B cell (primary cell): ENCODE data around the gene FLG. TPM values are rescaled to one million over a fixed set of nuclear protein-coding genes. Genes with fewer than 3 reads are reported as not detected.

ENCODE experiments used
- ATAC-seq: fragments of 200-7000 bp; cut with Tn5 transposase; one replicate; pipeline ENCODE4 v1.10.0; 2021; ENCODE audit warnings: low read depth, mild to moderate bottlenecking, moderate number of reproducible peaks, moderate library complexity
- CTCF ChIA-PET: fragments of 350-600 bp; sonication (Branson Sonifier 250); formaldehyde crosslinking; loops from one replicate; lab custom pipeline; 2021; ENCODE audit warnings: antibody characterized with exemption, inconsistent platforms; lab: Charles Lee
- POLR2A ChIA-PET: fragments of 350-600 bp; sonication (Branson Sonifier 250); formaldehyde crosslinking; loops from one replicate; lab custom pipeline; 2021; ENCODE audit warnings: antibody characterized with exemption; lab: Charles Lee
- DNase-seq: peaks from one replicate; pipeline ENCODE4 v3.0.0; 2013
- H2AFZ ChIP-seq: 2 replicates; pipeline ENCODE4 v1.6.1; 2012; ENCODE audit warnings: mild to moderate bottlenecking, low read depth, low read length; ENCODE audit not compliant: insufficient read depth, poor library complexity, severe bottlenecking
- H3K27ac ChIP-seq, 2 donors: 1 replicate in 1 of 2; 2 replicates in 1 of 2; pipeline ENCODE4 v1.5.1; 2012 to 2013; ENCODE audit warnings: low read length in 2 of 2, mild to moderate bottlenecking in 2 of 2, moderate library complexity in 1 of 2
- H3K27me3 ChIP-seq, 4 experiments: fragments of 200-600 bp in 1 of 4; sonication (generic) in 1 of 4; replicated peaks in 1 of 4; 1 replicate in 2 of 4; 2 replicates in 2 of 4; pipeline versions ENCODE4 v1.6.1 to v1.7.0; 2013 to 2016; ENCODE audit warnings: low read length in 3 of 4, mild to moderate bottlenecking in 2 of 4, mixed read lengths in 1 of 4, moderate library complexity in 1 of 4; ENCODE audit not compliant: insufficient read depth in 4 of 4, control insufficient read depth in 3 of 4; ENCODE audit errors: control extremely low read depth in 1 of 4
- H3K36me3 ChIP-seq, 2 experiments: replicated peaks in 1 of 2; 1 replicate in 1 of 2; 2 replicates in 1 of 2; pipeline versions ENCODE4 v1.6.1 to v1.7.1; 2013; ENCODE audit warnings: low read length in 1 of 2; ENCODE audit not compliant: insufficient read depth in 2 of 2, control insufficient read depth in 1 of 2; ENCODE audit errors: control extremely low read depth in 1 of 2, extremely low read depth in 1 of 2
- H3K4me1 ChIP-seq, 2 donors: fragments of 200-600 bp in 1 of 2; sonication (generic) in 1 of 2; 1 replicate in 1 of 2; 2 replicates in 1 of 2; pipeline versions ENCODE4 v1.5.1 to v1.6.1; 2013 to 2017; ENCODE audit warnings: low read length in 2 of 2; ENCODE audit not compliant: control insufficient read depth in 2 of 2, insufficient read depth in 2 of 2
- H3K4me2 ChIP-seq: replicated peaks from 2 replicates; pipeline ENCODE3; 2012; ENCODE audit warnings: mild to moderate bottlenecking, low read depth, low read length; ENCODE audit not compliant: poor library complexity, severe bottlenecking
- H3K4me3 ChIP-seq, 5 experiments: fragments of 200-600 bp in 1 of 5; sonication (generic) in 1 of 5; 1 replicate in 3 of 5; 2 replicates in 2 of 5; pipeline versions ENCODE4 v1.5.1 to v1.7.0; 2011 to 2016; ENCODE audit warnings: low read length in 4 of 5, mild to moderate bottlenecking in 4 of 5, low read depth in 2 of 5, control low read depth in 1 of 5, moderate library complexity in 1 of 5; ENCODE audit not compliant: insufficient read depth in 1 of 5; ENCODE audit errors: control extremely low read depth in 1 of 5, extremely low read depth in 1 of 5
- H3K79me2 ChIP-seq: fragments of 200-600 bp; sonication (generic); one replicate; pipeline ENCODE4 v1.6.0; 2016; ENCODE audit warnings: low read length; ENCODE audit not compliant: control insufficient read depth, insufficient read depth
- H3K9ac ChIP-seq: fragments of 200-600 bp; sonication (generic); 2 replicates; pipeline ENCODE4 v1.6.1; 2017; ENCODE audit warnings: mild to moderate bottlenecking, low read length, moderate library complexity
- H3K9me3 ChIP-seq, 3 donors: one replicate each; pipeline versions ENCODE4 v1.6.1 to v1.7.1; 2013; ENCODE audit warnings: low read length in 2 of 3; ENCODE audit not compliant: control insufficient read depth in 2 of 3, insufficient read depth in 1 of 3; ENCODE audit errors: control extremely low read depth in 1 of 3
- H4K20me1 ChIP-seq: 2 replicates; pipeline ENCODE4 v1.6.0; 2012; ENCODE audit warnings: mild to moderate bottlenecking, low read length; ENCODE audit not compliant: insufficient read depth, control insufficient read depth, poor library complexity, severe bottlenecking
- H3K27ac Mint-ChIP-seq: one replicate; pipeline ENCODE4 v1.8.0; 2021; ENCODE audit warnings: mixed read lengths
- H3K27me3 Mint-ChIP-seq: one replicate; pipeline ENCODE4 v1.8.0; 2021; ENCODE audit warnings: mixed read lengths
- H3K4me1 Mint-ChIP-seq: one replicate; pipeline ENCODE4 v1.8.0; 2021; ENCODE audit warnings: mixed read lengths
- H3K4me3 Mint-ChIP-seq: one replicate; pipeline ENCODE4 v1.8.0; 2021; ENCODE audit warnings: mixed read lengths
- H3K9me3 Mint-ChIP-seq: one replicate; pipeline ENCODE4 v1.8.0; 2022; ENCODE audit warnings: mixed read lengths; ENCODE audit not compliant: insufficient read depth
- EZH2 ChIP-seq: IDR thresholded peaks from 2 replicates; pipeline ENCODE4 v1.6.1; 2012; ENCODE audit warnings: borderline replicate concordance, low read depth, mild to moderate bottlenecking, moderate library complexity, low read length; ENCODE audit not compliant: insufficient read depth, poor library complexity, severe bottlenecking
- WGBS: methylation state at CpG from one replicate; pipeline ENCODE4 v1.1.5; 2013; ENCODE audit warnings: missing lambda C conversion rate; ENCODE audit not compliant: insufficient coverage; 5-methylcytosine and 5-hydroxymethylcytosine counted together
- intact Hi-C: fragments of 100-400 bp; cut with micrococcal nuclease; formaldehyde crosslinking; loops from one replicate; pipeline ENCODE4 v1.10.0; 2022
- polyA plus RNA-seq: library from polyadenylated mRNA; depleted of rRNA; stranded (reverse); fragments of >200 nt; gene quantifications from 2 replicates; pipeline ENCODE4 v1.2.3, GENCODE V29; 2012
- total RNA-seq, 2 donors: library from RNA; stranded (reverse); fragments of 120-200 nt in 1 of 2; gene quantifications; 1 replicate in 1 of 2; 2 replicates in 1 of 2; pipeline versions ENCODE4 v1.2.3 to v1.2.4, GENCODE V29; 2013 to 2022
- TF ChIP-seq, protein P1 (sequence below): fragments of 200-600 bp; IDR thresholded peaks from one replicate; pipeline ENCODE4 v1.8.0; 2022; ENCODE audit warnings: antibody characterized with exemption, mild to moderate bottlenecking

The FLG gene
- total and polyA plus RNA-seq, 2 donors (not counting 1 experiment from before 2014, with no cell fraction given) = not detected

DNA sequence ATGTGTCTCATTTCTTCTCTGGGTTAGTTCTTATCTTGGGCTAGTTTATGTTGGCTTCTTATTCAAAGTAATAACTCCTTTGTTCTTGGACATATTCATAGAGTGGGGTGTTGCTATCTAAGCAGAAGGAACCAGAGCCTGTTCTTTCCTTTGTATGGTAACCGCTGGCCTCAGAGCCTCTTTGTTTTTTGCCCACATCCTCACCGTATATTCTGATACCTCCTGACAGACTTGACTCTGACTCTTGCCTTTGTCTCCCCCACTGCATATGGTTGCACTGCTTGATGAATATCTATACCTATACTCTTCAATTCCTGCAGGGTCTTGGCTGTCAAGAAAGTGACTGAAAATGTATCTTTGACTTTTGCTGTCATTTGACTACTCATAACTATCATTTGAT is 24.6 kb upstream of the FLG start:
- ChIA-PET CTCF (interaction anchor here (2.9 kb wide), 1 partner anchor 109 kb away, joined by 52 read pairs; no protein-coding TSS in a partner anchor), POLR2A (no interaction called here)
- Mint-ChIP-seq H3K27me3 (peaks cover 4% of the 10 kb centered on the region), H3K4me3 (no peak overlapping the region), H3K9me3 (no peaks in the 10 kb centered on the region), H3K27ac (no peak overlapping the region), H3K4me1 (no peaks in the 10 kb centered on the region)
- Histone ChIP-seq H3K27ac (no peak overlapping the region), H3K79me2 (no peaks in the 10 kb centered on the region), H3K9me3 (no peaks in the 10 kb centered on the region), H3K9ac (no peak overlapping the region), H3K4me1 (no peaks in the 10 kb centered on the region), H3K4me3 (no peak overlapping the region), H3K27me3 (peaks cover 0 to 5% (median 2%) of the 10 kb centered on the region in 4 experiments), H2AFZ (no peak overlapping the region), H3K36me3 (no peaks in the 10 kb centered on the region), H4K20me1 (no peaks in the 10 kb centered on the region), H3K4me2 (no peak overlapping the region)
- no peak for TF ChIP-seq EZH2
- TF ChIP-seq, protein P1, sequence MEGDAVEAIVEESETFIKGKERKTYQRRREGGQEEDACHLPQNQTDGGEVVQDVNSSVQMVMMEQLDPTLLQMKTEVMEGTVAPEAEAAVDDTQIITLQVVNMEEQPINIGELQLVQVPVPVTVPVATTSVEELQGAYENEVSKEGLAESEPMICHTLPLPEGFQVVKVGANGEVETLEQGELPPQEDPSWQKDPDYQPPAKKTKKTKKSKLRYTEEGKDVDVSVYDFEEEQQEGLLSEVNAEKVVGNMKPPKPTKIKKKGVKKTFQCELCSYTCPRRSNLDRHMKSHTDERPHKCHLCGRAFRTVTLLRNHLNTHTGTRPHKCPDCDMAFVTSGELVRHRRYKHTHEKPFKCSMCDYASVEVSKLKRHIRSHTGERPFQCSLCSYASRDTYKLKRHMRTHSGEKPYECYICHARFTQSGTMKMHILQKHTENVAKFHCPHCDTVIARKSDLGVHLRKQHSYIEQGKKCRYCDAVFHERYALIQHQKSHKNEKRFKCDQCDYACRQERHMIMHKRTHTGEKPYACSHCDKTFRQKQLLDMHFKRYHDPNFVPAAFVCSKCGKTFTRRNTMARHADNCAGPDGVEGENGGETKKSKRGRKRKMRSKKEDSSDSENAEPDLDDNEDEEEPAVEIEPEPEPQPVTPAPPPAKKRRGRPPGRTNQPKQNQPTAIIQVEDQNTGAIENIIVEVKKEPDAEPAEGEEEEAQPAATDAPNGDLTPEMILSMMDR = no peak
- DNase-seq (no peak), ATAC-seq (no peak)
- intact Hi-C loops = loop anchor here (5.0 kb wide), 1 partner anchor 157 kb away; no protein-coding TSS in a partner anchor
- no CpG with 5 or more reads among the region's 2 CpGs for WGBS

DNA sequence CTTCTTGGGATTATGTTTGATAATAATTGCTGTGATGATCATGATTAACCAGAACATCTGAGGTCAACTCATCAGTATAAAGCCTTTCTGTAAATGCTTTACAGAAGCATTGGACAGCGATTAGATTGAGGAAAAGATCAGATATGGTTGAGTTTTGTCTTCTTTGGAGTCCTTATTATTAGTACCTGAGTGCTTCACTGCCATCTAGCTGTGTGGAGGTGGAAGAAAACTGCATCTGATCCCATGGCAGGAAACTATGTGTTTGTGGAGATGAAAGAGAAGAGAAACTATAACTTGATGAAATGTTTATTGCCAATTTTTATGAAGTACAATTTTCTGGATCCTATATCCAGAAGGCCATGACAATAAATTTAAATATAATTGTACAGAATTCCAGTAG is 23.4 kb upstream of the FLG start:
- H3K4me2 ChIP-seq = no peak overlapping the region
- H3K4me3 ChIP-seq = no peak overlapping the region
- no peaks in the 10 kb centered on the region for H3K9me3 ChIP-seq
- peaks cover 0 to 5% (median 2%) of the 10 kb centered on the region in 4 experiments for H3K27me3 ChIP-seq
- no peak overlapping the region for H2AFZ ChIP-seq
- Mint-ChIP-seq H3K27ac (no peak overlapping the region), H3K27me3 (peaks cover 4% of the 10 kb centered on the region), H3K4me1 (no peaks in the 10 kb centered on the region), H3K9me3 (no peaks in the 10 kb centered on the region), H3K4me3 (no peak overlapping the region)
- no peaks in the 10 kb centered on the region for H3K36me3 ChIP-seq
- no peaks in the 10 kb centered on the region for H3K79me2 ChIP-seq
- no peaks in the 10 kb centered on the region for H3K4me1 ChIP-seq
- no peaks in the 10 kb centered on the region for H4K20me1 ChIP-seq
- no peak overlapping the region for H3K27ac ChIP-seq
- no peak for DNase-seq
- ChIA-PET POLR2A (no interaction called here), CTCF (interaction anchor here (0.6 to 2.9 kb wide), 7 partner anchors 9 to 295 kb away, joined by 3 to 52 read pairs (median 5); no protein-coding TSS in a partner anchor)
- intact Hi-C loops = loop anchor here (5.0 kb wide), 1 partner anchor 156 kb away; no protein-coding TSS in a partner anchor
- H3K9ac ChIP-seq = no peak overlapping the region
- TF ChIP-seq, protein P1 = no peak
- TF ChIP-seq EZH2 = no peak
- WGBS = no CpG with 5 or more reads among the region's 1 CpG
- ATAC-seq = no peak
